HEK293 (cell line): ENCODE results near the gene NR2F2.
A peak's percentile ranks its signal among the peaks of the same experiment; 100 is the strongest.

ENCODE experiments used
- AEBP2 ChIP-seq: fragments of 450-650 bp; formaldehyde crosslinking; IDR thresholded peaks from 2 replicates; pipeline ENCODE4 v1.5.1; 2016; ENCODE audit warnings: missing biosample characterization, missing genetic modification characterization, borderline replicate concordance
- BCL6B ChIP-seq: fragments of 450-650 bp; formaldehyde crosslinking; IDR thresholded peaks from 2 replicates; pipeline ENCODE4 v1.5.1; 2017; ENCODE audit warnings: missing biosample characterization, missing genetic modification characterization
- GLIS2 ChIP-seq: fragments of 450-650 bp; formaldehyde crosslinking; IDR thresholded peaks from 2 replicates; pipeline ENCODE4 v1.5.1; 2016; ENCODE audit warnings: missing biosample characterization, missing genetic modification characterization
- REST ChIP-seq: fragments of 450-650 bp; formaldehyde crosslinking; IDR thresholded peaks from 2 replicates; pipeline ENCODE4 v1.5.1; 2016; ENCODE audit warnings: missing biosample characterization, missing genetic modification characterization
- TSHZ1 ChIP-seq: fragments of 450-650 bp; formaldehyde crosslinking; IDR thresholded peaks from 2 replicates; pipeline ENCODE4 v1.5.1; 2016; ENCODE audit warnings: missing biosample characterization, missing genetic modification characterization, borderline replicate concordance
- ZNF112 ChIP-seq: fragments of 450-650 bp; formaldehyde crosslinking; IDR thresholded peaks from 2 replicates; pipeline ENCODE4 v1.5.0; 2017; ENCODE audit warnings: missing biosample characterization, missing genetic modification characterization
- ZNF148 ChIP-seq: fragments of 450-650 bp; formaldehyde crosslinking; IDR thresholded peaks from 2 replicates; pipeline ENCODE4 v1.5.0; 2017; ENCODE audit warnings: missing biosample characterization, missing genetic modification characterization, borderline replicate concordance
- ZNF18 ChIP-seq: fragments of 450-650 bp; formaldehyde crosslinking; IDR thresholded peaks from 2 replicates; pipeline ENCODE4 v1.5.1; 2016; ENCODE audit warnings: missing biosample characterization, missing genetic modification characterization
- ZNF366 ChIP-seq: fragments of 450-650 bp; formaldehyde crosslinking; conservative IDR thresholded peaks from 2 replicates; pipeline ENCODE4 v1.5.1; 2016; ENCODE audit warnings: missing biosample characterization, missing genetic modification characterization
- ZNF514 ChIP-seq: fragments of 450-650 bp; formaldehyde crosslinking; IDR thresholded peaks from 2 replicates; pipeline ENCODE4 v1.5.1; 2016; ENCODE audit warnings: missing biosample characterization, missing genetic modification characterization
- ZNF518A ChIP-seq: fragments of 450-650 bp; formaldehyde crosslinking; conservative IDR thresholded peaks from 2 replicates; pipeline ENCODE4 v1.5.1; 2016; ENCODE audit warnings: low read depth, missing biosample characterization, missing genetic modification characterization
- ZNF544 ChIP-seq: fragments of 450-650 bp; formaldehyde crosslinking; IDR thresholded peaks from 2 replicates; pipeline ENCODE4 v1.5.0; 2017; ENCODE audit warnings: missing biosample characterization, missing genetic modification characterization
- ZNF555 ChIP-seq: fragments of 450-650 bp; formaldehyde crosslinking; conservative IDR thresholded peaks from 2 replicates; pipeline ENCODE4 v1.5.1; 2017; ENCODE audit warnings: missing biosample characterization, mild to moderate bottlenecking, missing genetic modification characterization, inconsistent platforms
- ZNF76 ChIP-seq: fragments of 450-650 bp; formaldehyde crosslinking; IDR thresholded peaks from 2 replicates; pipeline ENCODE4; 2016; ENCODE audit warnings: low read depth, missing biosample characterization, missing genetic modification characterization, borderline replicate concordance

Gene NR2F2

GRCh38 chr15:96354731-96355567, 24.4 kb downstream of the NR2F2 start (continued):
- TF ChIP-seq BCL6B (tag by site-specific recombination) (no peak), ZNF518A (tag by site-specific recombination) (no peak), ZNF544 (tag by site-specific recombination) (no peak), GLIS2 (tag by site-specific recombination) (0 out of 2 replicates have a peak, but pooled peaks have one; percentile 8), ZNF112 (no peak), TSHZ1 (tag by site-specific recombination) (no peak), ZNF76 (tag by site-specific recombination) (no peak), ZNF148 (tag by site-specific recombination) (no peak), ZNF555 (tag by site-specific recombination) (no peak), ZNF514 (tag by site-specific recombination) (no peak), ZNF18 (tag by site-specific recombination) (peak; percentile 91), AEBP2 (tag by site-specific recombination) (no peak), ZNF366 (tag by site-specific recombination) (peak; percentile 56), REST (tag by site-specific recombination) (no peak)
